Retinal pigment epithelial cell (primary cell): ENCODE measurements around the gene PDZRN3.

Experiments used
- DNase-seq: peaks from one replicate; pipeline ENCODE4 v3.0.0-alpha.2; 2010; ENCODE audit warnings: low read depth
- H3K4me3 ChIP-seq: 2 replicates; pipeline ENCODE4 v1.5.1; 2011; ENCODE audit warnings: mild to moderate bottlenecking, low read length, control low read depth, moderate library complexity
- CTCF ChIP-seq: conservative IDR thresholded peaks from 2 replicates; pipeline ENCODE4 v1.5.1; 2011; ENCODE audit warnings: low read depth, low read length, control low read depth, inconsistent platforms

PDZRN3 gene

GRCh38 chr3:73418681-73419080 is 206.1 kb downstream of the PDZRN3 start:
- TF ChIP-seq CTCF, result no peak
- DNase-seq, result no peak

GRCh38 chr3:73415118-73415517 is 209.6 kb downstream of the PDZRN3 start:
- TF ChIP-seq CTCF, result no peak
- no peak for DNase-seq
- no peak overlapping the region for H3K4me3 ChIP-seq

More at GRCh38 chr3:73418681-73419080, 206.1 kb downstream of the PDZRN3 start:
- H3K4me3 ChIP-seq, result no peak overlapping the region

- no peak for DNase-seq
- no peak for TF ChIP-seq CTCF
- H3K4me3 ChIP-seq, result no peak overlapping the region
Observed at GRCh38 chr3:73413619-73414018, 211.1 kb downstream of the PDZRN3 start.

GRCh38 chr3:73411993-73412392 is 212.7 kb downstream of the PDZRN3 start:
- no peak for DNase-seq
- TF ChIP-seq CTCF, result no peak
- H3K4me3 ChIP-seq, result no peak overlapping the region

GRCh38 chr3:73411545-73411944 is 213.2 kb downstream of the PDZRN3 start:
- no peak for DNase-seq
- no peak for TF ChIP-seq CTCF

GRCh38 chr3:73409138-73409763 is 215.5 kb downstream of the PDZRN3 start:
- no peak for DNase-seq
- TF ChIP-seq CTCF, result no peak
- H3K4me3 ChIP-seq, result no peak overlapping the region

More at GRCh38 chr3:73411545-73411944, 213.2 kb downstream of the PDZRN3 start:
- H3K4me3 ChIP-seq, result no peak overlapping the region

GRCh38 chr3:73408634-73409033 is 216.1 kb downstream of the PDZRN3 start:
- DNase-seq, result no peak
- no peak overlapping the region for H3K4me3 ChIP-seq
- TF ChIP-seq CTCF, result no peak
